GF-D8 (cell line): ENCODE measurements around the gene ATR.
"Not testable (repeated sequence)": the region's sequence is repeated elsewhere in the genome, so short reads cannot be mapped to it uniquely, and the experiment has no call there.

Experiments used
- DNase-seq: peaks from one replicate; lab custom pipeline; 2025; lab: John Stamatoyannopoulos, UW

The ATR gene

DNA sequence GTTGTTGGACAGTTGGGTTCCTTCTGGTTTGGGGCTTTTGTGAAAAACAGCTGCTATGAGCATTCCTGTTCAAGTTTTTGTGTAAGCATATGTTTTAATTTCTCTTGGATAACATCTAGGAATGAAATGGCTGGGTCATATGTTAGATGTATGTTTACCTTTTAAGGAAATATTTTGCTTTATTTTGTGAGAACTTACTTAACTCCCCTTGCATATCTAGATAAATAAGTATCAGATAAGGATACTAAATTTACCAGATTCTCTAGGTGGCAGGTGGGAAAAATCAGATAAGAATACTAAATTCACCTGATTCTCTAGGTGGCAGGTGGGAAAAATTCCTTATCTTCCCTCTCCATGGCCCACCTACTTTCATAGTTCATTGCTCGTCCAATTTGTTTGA, 16.6 kb upstream of the ATR start:
- no peak for DNase-seq

DNA sequence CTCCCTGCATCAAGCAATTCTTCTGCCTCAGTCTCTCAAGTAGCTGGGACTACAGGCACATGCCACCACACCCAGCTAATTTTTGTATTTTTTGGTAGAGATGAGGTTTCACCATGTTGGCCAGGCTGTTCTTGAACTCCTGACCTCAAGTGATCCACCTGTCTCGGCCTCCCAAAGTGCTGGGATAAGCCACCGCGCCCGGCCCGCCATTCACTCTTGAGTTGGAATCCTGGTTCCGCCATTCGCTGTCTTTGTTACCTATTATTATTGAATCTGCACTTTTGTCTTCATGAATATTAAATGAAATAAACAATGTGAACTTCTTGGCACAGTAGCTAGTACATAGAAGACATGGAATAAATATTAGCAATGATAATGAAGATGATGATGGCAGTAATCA, 13.7 kb upstream of the ATR start:
- DNase-seq = not testable (repeated sequence)

DNA sequence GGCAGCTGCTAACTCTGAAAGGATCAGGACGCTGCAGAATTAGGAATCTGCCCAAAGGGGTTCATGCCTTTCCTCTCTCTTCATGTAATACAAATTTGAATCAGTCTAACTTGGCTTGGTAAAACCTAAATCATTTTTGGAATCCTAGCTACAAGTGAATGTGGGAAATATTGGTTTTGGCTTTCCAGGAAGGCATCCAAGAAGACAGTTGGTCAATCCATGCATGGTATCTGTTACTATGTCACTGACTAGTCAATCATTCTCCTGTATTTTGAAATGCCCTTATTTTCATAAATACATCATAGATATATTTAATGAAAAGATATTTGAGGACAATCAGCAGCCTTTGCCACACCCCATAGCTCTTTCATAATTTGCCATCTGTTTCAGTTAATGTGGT, 10.2 kb upstream of the ATR start:
- no peak for DNase-seq

DNA sequence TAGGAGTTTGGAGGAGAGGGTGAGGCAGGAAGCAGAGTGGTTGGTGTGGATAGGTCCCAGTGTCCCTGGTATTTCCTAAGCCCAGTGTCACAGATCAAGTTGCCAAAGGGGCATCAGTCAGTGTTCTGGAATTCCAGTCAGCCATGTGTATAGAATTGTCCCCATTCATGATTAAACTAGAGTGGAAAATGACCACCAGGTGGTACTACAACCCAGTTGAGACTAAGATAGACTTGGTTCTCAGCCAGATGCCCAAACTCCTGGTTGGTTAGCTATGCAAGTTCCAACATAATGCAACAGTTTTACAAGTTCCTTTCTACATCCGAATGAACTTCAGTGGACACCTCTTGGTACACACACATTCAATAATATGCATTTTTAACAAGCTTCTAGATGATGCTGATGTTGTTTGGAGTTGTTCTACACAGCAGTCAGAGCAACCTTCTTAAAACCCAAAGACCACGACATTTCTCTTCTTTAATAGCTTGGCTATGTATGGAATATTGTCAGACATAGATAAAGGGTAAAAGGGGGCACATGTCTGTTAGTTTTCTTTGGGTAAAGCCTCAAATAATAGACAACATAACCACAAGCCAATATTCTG, 8.4 kb upstream of the ATR start:
- DNase-seq = no peak

DNA sequence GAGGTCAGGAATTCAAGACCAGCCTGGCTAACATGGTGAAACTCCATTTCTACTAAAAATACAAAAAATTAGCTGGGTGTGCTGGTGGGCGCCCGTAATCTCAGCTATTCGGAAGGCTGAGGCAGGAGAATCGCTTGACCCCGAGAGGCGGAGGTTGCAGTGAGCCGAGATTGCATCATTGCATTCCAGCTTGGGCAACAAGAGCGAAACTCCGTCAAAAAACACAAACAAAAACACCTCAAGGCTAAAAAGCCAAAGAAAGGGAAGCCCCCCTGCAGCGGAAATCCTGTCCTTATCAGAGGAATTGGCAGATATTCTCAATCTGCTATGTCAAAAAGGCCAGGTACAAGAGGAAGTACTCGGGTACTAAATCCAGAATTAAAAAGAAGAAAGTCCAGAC, 2.5 kb upstream of the ATR start:
- DNase-seq = not testable (repeated sequence)

DNA sequence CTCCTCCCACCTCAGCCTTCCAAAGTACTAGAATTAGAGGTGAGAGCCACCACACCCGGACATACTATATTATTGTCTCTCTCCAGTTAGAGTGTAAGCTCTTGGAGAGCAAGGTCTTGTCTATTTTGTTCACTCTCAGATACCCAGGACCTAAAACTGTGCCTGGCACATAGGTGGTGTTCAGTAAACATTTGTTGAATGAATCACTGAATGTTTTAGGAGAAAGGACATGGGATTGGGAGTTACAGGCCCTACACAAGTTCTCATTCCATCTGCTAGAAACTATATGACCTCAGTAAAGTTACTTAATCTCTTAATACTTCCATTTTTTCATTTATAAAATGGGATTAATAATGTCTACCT, 1.5 kb upstream of the ATR start:
- no peak for DNase-seq

DNA sequence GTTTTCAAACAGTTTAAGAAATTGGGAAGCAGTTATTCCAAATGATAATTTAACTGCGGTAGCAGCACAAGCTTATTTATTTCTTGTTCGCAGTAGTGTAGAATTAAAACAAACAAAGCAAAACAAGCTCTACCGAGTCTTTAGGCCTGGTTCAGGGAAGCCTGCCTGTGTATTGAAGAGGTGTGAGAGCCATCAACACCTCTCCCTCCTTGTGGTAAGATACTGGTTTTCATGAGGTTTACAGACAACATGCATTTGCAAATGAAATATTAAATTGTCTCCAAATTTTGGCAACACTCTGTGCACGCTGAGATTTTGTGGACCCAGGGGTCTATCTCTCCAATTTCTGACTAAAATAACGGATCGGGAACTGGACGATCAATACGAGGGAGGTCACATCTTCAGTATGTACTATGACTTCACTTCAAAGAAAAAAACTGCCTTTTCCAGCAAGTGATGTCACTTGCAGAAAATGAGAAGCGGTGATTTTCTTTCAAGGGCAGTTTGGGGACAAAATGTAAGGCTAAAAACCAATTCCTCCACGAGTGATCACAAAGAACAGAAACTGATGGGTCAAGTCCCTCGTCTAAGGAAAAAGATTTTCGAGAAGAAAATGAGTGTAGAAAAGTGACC, 721 bp downstream of the ATR start:
- DNase-seq = no peak

DNA sequence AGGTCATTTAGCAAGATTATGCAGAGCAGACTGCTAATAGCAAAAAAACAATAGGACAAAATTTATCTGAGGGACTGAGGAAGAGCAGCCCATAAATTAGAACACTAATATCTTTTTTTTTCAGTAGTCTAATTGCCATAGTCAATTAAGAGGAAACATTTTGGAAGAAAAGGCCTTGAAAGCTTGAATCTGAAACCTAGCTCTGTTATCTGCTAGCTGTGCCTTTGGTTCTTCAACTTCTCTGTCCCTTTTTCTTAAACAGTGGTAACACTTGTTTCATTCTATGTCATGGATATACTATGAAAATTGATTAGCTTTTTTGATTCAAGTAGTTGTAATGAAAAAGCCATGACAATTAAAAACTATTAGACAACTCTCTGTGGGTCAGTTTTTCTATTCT, 1.7 kb downstream of the ATR start:
- no peak for DNase-seq

DNA sequence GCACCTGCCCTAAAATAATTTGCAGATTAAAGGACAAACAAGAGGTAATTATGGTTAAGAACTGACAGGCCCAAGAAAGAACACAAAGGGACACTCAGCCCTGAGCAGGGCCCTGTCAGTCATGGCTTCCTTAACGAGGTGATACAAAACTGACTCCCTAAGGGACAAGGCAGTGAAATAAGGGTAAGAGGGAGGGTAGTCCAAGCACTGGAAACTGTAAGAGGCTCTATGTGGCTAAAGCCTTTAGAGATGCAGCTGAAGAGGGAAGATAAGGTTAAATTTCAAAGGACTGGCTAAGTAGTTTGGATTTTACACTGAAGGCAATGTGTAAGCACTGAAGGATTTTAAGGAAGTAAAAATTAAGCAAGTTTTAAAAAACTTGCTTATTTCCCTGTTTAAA, 3.9 kb downstream of the ATR start:
- peak; percentile 29 for DNase-seq

DNA sequence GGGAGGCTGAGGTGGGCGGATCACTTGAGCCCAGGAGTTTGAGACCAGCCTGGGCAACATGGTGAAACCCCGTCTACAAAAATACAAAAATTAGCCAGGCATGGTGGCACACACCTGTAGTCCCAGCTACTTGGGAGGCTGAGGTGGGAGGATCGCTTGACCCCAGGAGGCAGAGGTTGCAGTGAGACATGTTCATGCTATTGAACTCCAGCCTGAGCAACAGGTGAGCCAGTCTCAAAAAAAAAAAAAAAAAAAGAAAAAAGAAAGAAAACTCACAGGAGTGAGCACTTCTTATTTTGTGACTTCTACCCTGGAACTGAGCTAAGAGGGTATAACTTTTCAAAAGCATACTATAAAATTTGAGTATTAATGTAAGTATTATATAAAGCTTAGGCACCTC, 4.3 kb downstream of the ATR start:
- not testable (repeated sequence) for DNase-seq

DNA sequence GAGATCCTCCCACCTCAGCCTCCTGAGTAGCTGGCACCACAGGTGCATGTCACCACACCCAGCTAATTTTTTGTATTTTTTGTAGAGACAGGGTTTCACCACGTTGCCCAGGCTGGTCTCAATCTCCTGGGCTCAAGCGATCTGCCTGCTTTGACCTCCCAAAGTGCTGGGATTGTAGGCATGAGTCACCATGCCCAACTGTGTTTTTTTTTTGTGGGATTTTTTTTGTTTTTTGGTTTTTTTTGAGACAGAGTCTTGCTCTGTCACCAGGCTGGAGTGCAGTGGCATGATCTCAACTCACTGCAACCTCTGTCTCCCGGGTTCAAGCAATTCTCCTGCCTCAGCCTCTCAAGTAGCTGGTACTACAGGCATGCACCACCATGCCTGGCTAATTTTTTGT, 9.1 kb downstream of the ATR start:
- not testable (repeated sequence) for DNase-seq

DNA sequence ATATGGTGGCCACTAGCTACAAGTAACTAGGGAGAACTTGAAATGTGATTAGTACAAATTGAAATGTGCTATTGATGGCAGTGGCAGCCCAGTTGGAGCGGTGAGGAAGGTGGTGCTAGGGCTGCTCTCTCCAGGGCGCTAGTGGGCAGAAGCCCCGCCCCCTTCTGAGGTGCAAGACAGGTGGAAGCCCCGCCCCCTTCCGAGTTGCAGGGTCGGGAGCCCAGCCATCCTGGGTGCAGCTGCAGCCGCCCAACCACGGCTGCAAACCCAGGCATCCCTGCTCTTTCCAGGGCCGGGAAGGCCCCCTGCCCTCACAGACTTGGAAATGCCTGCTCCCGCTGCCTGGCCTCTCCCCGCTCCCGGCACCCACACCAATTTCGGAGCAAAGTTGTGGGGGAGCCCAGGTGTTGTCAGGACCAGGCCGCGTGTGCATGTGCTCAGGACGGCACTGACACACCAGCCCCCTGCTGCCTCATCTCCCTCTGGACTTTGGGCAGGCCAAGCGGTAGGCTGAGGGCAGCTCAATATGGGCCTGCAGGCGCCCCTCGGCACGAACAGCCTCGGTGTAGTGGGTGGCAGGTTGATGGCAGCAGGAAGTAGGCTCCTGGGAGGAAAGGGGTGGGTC, 10.0 kb downstream of the ATR start:
- DNase-seq = no peak

DNA sequence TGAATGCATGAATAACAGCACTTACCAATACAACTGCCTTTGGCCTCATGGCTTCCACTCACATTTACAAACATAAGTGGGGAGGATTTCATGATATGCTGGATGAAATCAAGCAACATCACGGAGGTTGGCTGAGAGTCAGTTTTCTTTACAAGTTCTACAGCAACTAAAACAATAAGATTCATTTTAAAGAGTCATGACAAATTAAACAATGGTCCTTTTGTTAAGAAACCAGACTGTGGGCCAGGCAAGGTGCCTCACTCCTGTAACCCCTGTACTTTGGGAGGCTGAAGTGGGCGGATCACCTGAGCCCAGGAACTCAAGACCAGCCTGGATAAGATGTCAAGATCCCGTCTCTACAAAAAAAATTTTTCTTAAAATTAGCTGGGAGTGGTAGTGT, 12.4 kb downstream of the ATR start:
- DNase-seq = no peak

DNA sequence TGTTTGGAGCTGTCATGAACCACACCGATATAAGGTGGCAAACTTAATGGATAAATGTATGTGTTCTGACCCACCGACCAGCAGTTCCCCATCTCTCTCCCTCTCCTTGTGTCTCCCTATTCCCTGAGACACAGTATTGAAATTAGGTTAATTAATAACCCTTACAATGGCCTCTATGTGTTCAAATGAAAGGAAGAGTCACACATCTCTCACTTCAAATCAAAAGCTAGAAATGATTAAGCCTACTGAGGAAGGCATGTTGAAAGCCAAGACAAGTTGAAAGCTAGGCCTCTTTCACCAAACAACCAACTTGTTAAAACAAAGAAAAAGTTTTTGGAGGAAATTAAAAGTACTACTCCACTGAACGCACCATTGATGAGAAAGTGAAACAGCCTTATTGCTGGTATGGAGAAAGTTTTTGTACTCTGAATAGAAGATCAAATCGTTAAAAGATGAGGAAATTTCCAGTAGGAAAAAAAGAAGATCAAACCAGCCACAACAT, 15.0 kb downstream of the ATR start:
- no peak for DNase-seq

DNA sequence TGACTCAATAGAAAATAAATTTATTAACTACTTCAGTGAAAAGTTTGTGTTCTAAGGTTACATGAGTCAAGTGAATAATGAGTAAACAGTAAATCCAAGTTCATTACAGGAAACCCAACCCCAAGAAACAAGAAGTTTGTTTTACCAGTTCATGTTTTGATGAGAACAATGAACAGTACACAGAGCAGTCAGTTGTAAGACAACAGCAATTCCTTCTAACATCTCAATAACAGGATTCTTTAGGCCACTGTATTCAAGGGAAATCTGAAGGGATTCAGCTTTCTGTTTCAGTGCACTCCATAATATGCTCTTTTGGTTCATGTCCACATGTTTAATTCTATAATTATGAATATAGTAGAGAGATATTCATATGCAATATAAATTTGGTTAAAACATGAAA, 18.4 kb downstream of the ATR start:
- no peak for DNase-seq

DNA sequence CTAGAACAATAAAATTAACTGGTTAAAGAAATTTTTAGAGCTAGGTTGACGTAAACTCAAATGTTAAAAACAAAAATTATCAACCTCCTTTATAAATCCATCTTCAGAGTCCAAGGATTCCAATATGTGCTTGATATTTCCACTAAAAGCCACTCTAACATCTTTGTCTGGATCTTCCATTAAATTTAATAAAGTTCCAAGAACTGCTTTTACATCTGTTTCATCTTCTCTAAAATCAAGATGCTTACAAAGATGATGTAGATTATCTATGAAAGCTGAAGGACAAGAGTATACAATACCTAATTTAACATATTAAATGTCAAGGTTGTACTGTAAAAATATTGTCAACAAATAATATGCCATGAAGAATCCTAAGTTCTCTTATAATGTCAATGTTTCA, 24.8 kb downstream of the ATR start:
- no peak for DNase-seq

DNA sequence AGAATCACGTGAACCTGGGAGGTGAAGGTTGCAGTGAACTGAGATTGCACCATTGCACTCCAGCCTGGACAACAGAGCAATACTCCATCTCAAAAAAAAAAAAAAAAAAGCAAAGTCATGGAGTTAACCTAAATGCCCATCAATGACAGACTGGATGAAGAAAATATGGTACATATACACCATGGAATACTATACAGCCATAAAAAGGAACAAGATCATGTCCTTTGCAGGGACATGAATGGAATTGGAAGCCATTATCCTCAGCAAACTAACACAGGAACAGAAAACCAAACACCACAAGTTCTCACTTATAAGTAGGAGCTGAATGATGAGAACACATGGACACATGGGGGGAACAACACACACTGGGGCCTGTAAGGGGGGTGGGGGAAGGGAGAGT, 26.0 kb downstream of the ATR start:
- not testable (repeated sequence) for DNase-seq

DNA sequence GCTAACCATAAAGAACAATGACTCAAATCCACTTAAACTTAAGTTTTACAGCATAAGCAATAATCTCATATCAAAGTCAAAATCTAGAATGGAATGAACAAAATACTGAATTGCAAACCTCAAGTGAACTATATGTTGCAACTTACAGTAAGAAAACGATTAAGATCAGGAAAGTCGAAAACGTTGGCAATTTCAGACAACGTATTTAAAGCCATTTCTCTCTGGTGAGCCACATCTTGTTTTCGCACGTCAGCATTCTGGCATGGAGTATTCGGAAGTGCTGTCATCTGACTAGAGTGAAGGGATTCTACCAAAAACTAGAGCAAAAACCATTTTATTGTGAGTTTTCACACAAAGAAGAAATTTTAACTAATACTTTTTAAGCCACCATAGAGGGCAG, 28.5 kb downstream of the ATR start:
- no peak for DNase-seq

DNA sequence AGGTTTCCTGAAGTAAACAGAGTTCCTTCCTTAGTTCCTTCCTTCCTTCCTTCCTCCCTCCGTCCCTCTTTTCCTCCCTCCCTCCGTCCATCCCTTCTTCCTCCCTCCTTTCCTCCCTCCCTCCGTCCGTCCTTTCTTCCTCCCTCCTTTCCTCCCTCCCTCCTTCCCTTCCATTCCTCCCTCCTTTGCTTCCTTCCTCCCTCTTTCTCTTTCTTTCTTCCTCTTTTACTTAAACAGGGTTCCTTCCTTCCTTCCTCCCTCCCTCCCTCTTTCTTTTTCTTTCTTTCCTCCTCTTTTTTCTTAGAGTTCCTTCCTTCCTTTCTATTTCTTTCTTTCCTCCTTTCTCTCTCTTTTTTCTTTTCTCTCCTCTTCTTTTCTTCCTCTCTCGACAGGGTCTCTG, 35.2 kb downstream of the ATR start:
- no peak for DNase-seq

DNA sequence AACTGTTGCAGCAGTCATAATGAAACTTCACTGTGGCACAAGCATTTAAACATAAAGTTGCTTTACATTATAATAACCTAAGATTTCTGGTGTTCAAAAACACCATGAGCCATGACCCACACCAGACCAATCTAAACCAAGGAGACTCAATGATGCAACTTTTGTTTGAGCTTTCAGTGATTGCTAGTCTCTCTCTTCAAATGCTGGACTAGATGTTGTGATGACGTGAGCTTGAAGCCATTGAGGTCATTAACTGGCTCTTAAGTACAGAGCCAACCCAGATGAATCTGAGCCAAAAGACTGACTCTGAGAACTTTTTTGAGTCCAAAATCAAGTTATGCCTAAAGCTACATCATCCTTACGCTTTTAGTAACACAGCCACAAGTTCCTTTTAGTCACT, 36.5 kb downstream of the ATR start:
- DNase-seq = no peak

DNA sequence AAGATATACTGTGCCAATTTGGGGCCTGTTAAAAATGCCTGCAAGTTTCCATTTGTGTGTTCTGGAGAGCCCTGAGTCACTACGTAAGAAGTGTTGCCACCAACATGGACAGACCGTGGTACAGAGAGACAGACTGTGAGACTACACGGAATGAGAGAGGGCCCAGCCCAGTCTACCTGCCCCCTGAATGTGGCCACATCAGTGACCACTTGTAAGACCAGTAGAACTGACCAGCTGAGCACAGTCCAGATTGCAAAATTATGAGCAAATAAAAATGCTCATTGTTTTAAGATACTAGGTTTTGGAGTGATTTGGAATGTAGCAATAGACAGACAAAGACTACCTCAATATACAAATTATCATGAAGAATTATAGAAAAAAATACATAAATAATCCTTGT, 42.0 kb downstream of the ATR start:
- DNase-seq = no peak

DNA sequence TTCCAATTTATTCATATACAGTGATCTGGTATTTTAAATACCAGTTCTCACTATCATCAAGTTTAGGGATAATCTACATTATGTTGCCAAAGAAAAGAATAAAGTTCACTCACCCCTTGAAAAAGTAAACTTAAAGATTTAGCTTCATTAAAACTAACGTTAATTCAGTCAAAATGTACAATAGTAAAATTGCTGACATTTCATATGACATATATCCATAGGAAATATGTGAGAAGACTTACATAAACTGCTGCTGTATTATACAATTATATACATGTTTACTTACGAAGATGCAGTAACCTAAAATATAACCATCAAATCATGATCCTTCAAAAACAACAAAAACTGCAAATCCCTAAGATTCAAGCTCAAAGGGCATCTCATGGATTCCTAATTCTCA, 44.0 kb downstream of the ATR start:
- no peak for DNase-seq

DNA sequence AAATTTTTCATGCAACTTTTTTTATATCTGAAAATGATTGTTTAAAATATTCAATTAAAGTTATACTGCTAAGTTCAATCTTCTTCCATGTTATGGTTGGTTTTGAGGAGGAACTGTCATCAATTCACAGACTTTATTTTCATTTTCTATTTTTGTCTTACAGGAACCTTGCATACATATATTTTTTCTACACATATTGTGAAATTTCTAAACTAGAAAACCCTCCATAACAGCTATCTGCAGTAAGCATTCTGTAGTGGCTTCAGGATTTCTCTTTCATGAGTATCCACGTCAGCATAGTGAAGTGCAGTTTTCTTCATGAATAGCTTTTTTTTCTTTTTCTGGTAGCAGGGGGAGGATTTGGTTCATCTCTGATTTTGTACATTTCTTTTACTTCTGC, 48.2 kb downstream of the ATR start:
- no peak for DNase-seq
